IPS DF 6.9 (cell line): Measurements from ENCODE around the gene CHST8.

Experiments used
- DNase-seq: peaks from one replicate; pipeline ENCODE4 v3.0.0-alpha.2; 2013; ENCODE audit warnings: low read depth, low spot score
- H3K27ac ChIP-seq: one replicate; pipeline ENCODE4 v1.5.1; 2013; ENCODE audit warnings: low read length, control low read depth
- H3K27me3 ChIP-seq: 2 replicates; pipeline ENCODE4 v1.6.1; 2013; ENCODE audit warnings: mild to moderate bottlenecking, low read length; ENCODE audit not compliant: control insufficient read depth, insufficient read depth
- H3K36me3 ChIP-seq: 2 replicates; pipeline ENCODE4 v1.6.1; 2013; ENCODE audit warnings: low read length; ENCODE audit not compliant: control insufficient read depth, insufficient read depth
- H3K4me1 ChIP-seq: 2 replicates; pipeline ENCODE4 v1.6.1; 2013; ENCODE audit warnings: low read length; ENCODE audit not compliant: control insufficient read depth, insufficient read depth
- H3K4me3 ChIP-seq: 2 replicates; pipeline ENCODE4 v1.5.1; 2013; ENCODE audit warnings: mild to moderate bottlenecking, low read length
- H3K9me3 ChIP-seq: 2 replicates; pipeline ENCODE4 v1.6.1; 2013; ENCODE audit warnings: low read length, inconsistent platforms; ENCODE audit not compliant: control insufficient read depth, insufficient read depth
- WGBS: extraction: QIAGEN DNeasy Blood & Tissue Kit; methylation state at CpG from one replicate; pipeline ENCODE4 v1.1.7; 2013; ENCODE audit warnings: mixed read lengths, missing lambda C conversion rate; ENCODE audit not compliant: insufficient read length, insufficient coverage; 5-methylcytosine and 5-hydroxymethylcytosine counted together

Gene CHST8

GRCh38 chr19:33774751-33775150 is 153.0 kb downstream of the CHST8 start:
- no peak overlapping the region for H3K27ac ChIP-seq
- H3K9me3 ChIP-seq: no peaks in the 10 kb centered on the region
- peaks cover 1% of the 10 kb centered on the region for H3K4me1 ChIP-seq
- peaks cover 6% of the 10 kb centered on the region; the same call in 1 of the 2 replicates for H3K36me3 ChIP-seq
- H3K4me3 ChIP-seq: no peak overlapping the region
- H3K27me3 ChIP-seq: no peaks in the 10 kb centered on the region
- whole genome bisulfite sequencing: no CpG with 5 or more reads among the region's 6 CpGs
- DNase-seq: no peak

DNA sequence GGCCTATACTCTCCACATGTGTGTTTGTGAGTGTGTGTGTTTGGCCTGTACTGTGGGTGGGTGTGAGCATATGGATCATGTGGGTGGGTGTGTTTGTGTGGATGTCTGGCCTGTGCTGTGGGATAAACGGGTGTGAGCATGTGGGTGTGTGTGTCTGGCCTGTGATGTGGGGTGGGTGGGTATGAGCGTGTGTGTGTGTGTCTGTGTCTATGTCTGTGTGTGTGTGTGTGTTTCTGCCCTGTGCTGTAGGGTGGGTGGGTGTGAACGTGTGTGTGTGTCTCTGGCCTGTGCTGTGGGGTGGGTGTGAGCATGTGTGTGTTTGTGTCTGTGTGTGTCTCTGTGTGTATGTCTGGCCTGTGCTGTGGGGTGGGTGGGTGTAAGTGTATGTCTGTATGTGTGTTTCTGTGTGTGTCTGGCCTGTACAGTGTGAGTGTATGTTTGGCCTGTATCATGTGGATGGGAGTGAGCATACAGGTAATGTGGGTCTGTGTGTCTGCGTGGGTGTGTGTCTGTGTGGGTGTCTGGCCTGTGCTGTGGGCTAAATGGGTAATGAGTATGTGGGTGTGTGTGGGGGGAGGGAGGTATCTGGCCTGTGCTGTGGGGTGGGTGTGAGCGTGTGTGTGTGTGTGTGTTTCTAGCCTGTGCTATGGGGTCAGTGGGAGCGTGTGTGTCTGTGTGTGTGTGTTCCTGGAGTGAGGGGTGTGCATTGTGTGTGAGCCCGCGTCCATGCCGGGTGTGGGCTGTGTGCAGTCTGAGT is 154.2 kb downstream of the CHST8 start:
- no peaks in the 10 kb centered on the region for H3K27me3 ChIP-seq
- H3K9me3 ChIP-seq: no peaks in the 10 kb centered on the region
- DNase-seq: no peak
- no peak overlapping the region for H3K27ac ChIP-seq
- peaks cover 1% of the 10 kb centered on the region for H3K4me1 ChIP-seq
- 100% methylated on average over 1 of the region's 9 CpGs for WGBS
- peaks cover 6% of the 10 kb centered on the region; the same call in 1 of the 2 replicates for H3K36me3 ChIP-seq
- no peak overlapping the region for H3K4me3 ChIP-seq

GRCh38 chr19:33777351-33777750 is 155.6 kb downstream of the CHST8 start:
- Histone ChIP-seq H3K27ac (no peak overlapping the region), H3K27me3 (no peaks in the 10 kb centered on the region)

GRCh38 chr19:33777753-33778088 is 156.0 kb downstream of the CHST8 start:
- H3K36me3 ChIP-seq: no peaks in the 10 kb centered on the region; the same call in 1 of the 2 replicates
- H3K27me3 ChIP-seq: no peaks in the 10 kb centered on the region
- H3K4me3 ChIP-seq: no peak overlapping the region
- DNase-seq: no peak
- no CpG with 5 or more reads among the region's 17 CpGs for WGBS
- peaks cover 1% of the 10 kb centered on the region for H3K4me1 ChIP-seq
- no peak overlapping the region for H3K27ac ChIP-seq
- H3K9me3 ChIP-seq: no peaks in the 10 kb centered on the region

More at GRCh38 chr19:33777351-33777750, 155.6 kb downstream of the CHST8 start:
- Histone ChIP-seq H3K4me3 (no peak overlapping the region), H3K36me3 (peaks cover 3% of the 10 kb centered on the region; the same call in 1 of the 2 replicates), H3K9me3 (no peaks in the 10 kb centered on the region), H3K4me1 (peaks cover 1% of the 10 kb centered on the region)
- WGBS: no CpG with 5 or more reads among the region's 9 CpGs
- no peak for DNase-seq

- whole genome bisulfite sequencing: no CpG with 5 or more reads among the region's 49 CpGs
- DNase-seq: no peak
- H3K4me1 ChIP-seq: peaks cover 1% of the 10 kb centered on the region
- H3K4me3 ChIP-seq: no peak overlapping the region
- no peaks in the 10 kb centered on the region for H3K36me3 ChIP-seq
- H3K27ac ChIP-seq: no peak overlapping the region
- H3K27me3 ChIP-seq: no peaks in the 10 kb centered on the region
- H3K9me3 ChIP-seq: no peaks in the 10 kb centered on the region
Observed at GRCh38 chr19:33778089-33778791, 156.5 kb downstream of the CHST8 start.

DNA sequence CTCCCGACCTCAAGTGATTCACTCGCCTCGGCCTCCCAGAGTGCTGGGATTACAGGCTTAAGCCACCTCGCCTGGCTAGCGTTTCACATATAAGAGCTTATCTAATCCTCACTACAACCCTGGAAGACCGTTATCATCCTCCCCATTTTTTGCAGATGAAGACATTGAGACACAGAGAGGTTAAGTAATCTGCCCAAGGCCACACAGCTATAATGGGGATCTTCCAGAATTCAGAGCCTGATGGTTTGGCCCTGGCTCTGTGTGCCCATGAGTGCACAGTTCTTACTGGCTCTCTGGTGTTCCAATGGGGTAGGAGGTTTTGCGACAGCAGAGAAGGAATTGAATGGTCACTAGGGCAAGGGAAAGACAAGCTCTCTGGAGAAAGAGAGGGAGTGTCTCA is 158.1 kb downstream of the CHST8 start:
- Histone ChIP-seq H3K36me3 (no peaks in the 10 kb centered on the region), H3K4me1 (peaks cover 1% of the 10 kb centered on the region), H3K4me3 (no peak overlapping the region), H3K27ac (no peak overlapping the region), H3K27me3 (no peaks in the 10 kb centered on the region), H3K9me3 (no peaks in the 10 kb centered on the region)
- no peak for DNase-seq
- WGBS: no CpG with 5 or more reads among the region's 7 CpGs

GRCh38 chr19:33780251-33780650 is 158.5 kb downstream of the CHST8 start:
- no peaks in the 10 kb centered on the region for H3K9me3 ChIP-seq
- no peaks in the 10 kb centered on the region for H3K27me3 ChIP-seq
- no peak overlapping the region for H3K27ac ChIP-seq
- no CpG with 5 or more reads among the region's 6 CpGs for WGBS
- H3K4me3 ChIP-seq: no peak overlapping the region
- peaks cover 1% of the 10 kb centered on the region for H3K4me1 ChIP-seq
- DNase-seq: no peak
- H3K36me3 ChIP-seq: no peaks in the 10 kb centered on the region

DNA sequence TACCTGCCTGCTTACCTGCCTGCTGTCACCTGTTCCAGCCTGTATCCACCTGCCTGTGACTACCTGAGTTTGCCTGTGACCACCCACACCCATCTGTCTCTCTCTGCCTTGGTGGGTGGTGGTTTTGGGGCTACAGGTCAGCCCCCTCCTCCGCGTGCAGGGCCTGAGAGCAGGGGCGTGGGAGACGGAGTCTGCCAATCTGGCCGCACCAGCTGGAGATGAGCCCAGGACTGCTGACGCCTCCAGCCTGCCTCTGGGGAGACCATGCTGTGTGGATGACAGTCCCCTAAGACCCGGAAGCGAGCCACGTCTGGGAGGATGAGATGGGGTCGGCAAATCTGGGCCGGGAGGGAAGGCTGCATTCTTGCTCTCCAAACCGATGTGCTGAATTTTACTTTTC is 159.0 kb downstream of the CHST8 start:
- WGBS: no CpG with 5 or more reads among the region's 12 CpGs
- Histone ChIP-seq H3K27me3 (no peaks in the 10 kb centered on the region), H3K36me3 (no peaks in the 10 kb centered on the region), H3K27ac (no peak overlapping the region), H3K9me3 (no peaks in the 10 kb centered on the region), H3K4me1 (peaks cover 1% of the 10 kb centered on the region), H3K4me3 (no peak overlapping the region)
- DNase-seq: no peak

- H3K4me3 ChIP-seq: no peak overlapping the region
- no peaks in the 10 kb centered on the region for H3K27me3 ChIP-seq
- H3K9me3 ChIP-seq: no peaks in the 10 kb centered on the region
- H3K27ac ChIP-seq: no peak overlapping the region
- no peak for DNase-seq
- whole genome bisulfite sequencing: no CpG with 5 or more reads among the region's 15 CpGs
- peaks cover 1% of the 10 kb centered on the region for H3K4me1 ChIP-seq
- H3K36me3 ChIP-seq: no peaks in the 10 kb centered on the region
Observed at GRCh38 chr19:33781415-33781935, 159.7 kb downstream of the CHST8 start.

DNA sequence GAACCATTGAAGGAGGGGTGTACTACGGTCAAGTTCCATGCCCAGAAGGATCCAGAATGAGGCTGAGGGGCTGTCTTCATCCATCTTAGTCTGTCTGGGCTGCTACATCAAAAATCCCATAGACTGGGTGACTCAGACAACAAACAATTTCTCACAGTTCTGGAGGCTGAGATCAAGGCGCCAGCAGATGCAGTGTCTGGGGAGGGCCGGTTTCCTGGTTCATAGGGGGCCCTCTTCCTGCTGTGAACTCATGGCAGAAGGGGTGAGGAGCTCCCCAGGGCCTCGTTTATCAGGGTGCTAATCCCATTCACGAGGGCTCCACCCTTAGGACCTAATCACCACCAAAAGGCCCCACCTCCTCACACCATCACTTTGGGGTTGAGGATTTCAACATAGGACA is 160.2 kb downstream of the CHST8 start:
- no CpG with 5 or more reads among the region's 5 CpGs for whole genome bisulfite sequencing
- Histone ChIP-seq H3K4me1 (peaks cover 1% of the 10 kb centered on the region), H3K27ac (no peak overlapping the region), H3K27me3 (no peaks in the 10 kb centered on the region), H3K4me3 (no peak overlapping the region), H3K36me3 (no peaks in the 10 kb centered on the region), H3K9me3 (no peaks in the 10 kb centered on the region)
- no peak for DNase-seq
